Activated CD4-positive, alpha-beta memory T cell treated with anti-CD3 and anti-CD28 coated beads for 36 hours (primary cell): Measurements from ENCODE around the gene NAV2. TPM values are rescaled to one million over a fixed set of nuclear protein-coding genes. Genes with fewer than 3 reads are reported as not detected.

Source experiments
- CTCF ChIA-PET: fragments of 350-600 bp; sonication (Branson Sonifier 250); formaldehyde crosslinking; loops from one replicate; lab custom pipeline; 2021; ENCODE audit warnings: antibody characterized with exemption, inconsistent platforms; lab: Charles Lee
- POLR2A ChIA-PET: fragments of 350-600 bp; sonication (Branson Sonifier 250); formaldehyde crosslinking; loops from one replicate; lab custom pipeline; 2021; ENCODE audit warnings: antibody characterized with exemption; lab: Charles Lee
- DNase-seq: peaks from one replicate; pipeline ENCODE4 v3.0.0-alpha.2; 2020
- H3K27ac Mint-ChIP-seq: one replicate; pipeline ENCODE4 v1.8.0; 2021; ENCODE audit warnings: mixed read lengths
- H3K27me3 Mint-ChIP-seq: one replicate; pipeline ENCODE4 v1.8.0; 2021; ENCODE audit warnings: mixed read lengths
- H3K36me3 Mint-ChIP-seq: one replicate; pipeline ENCODE4 v1.8.0; 2021; ENCODE audit warnings: mixed read lengths
- H3K4me1 Mint-ChIP-seq: one replicate; pipeline ENCODE4 v1.8.0; 2021; ENCODE audit warnings: low read depth, mixed read lengths
- H3K4me3 Mint-ChIP-seq: one replicate; pipeline ENCODE4 v1.8.0; 2021; ENCODE audit warnings: mild to moderate bottlenecking, mixed read lengths
- H3K9me3 Mint-ChIP-seq: one replicate; pipeline ENCODE4 v1.8.0; 2021; ENCODE audit warnings: mixed read lengths
- intact Hi-C: fragments of 100-400 bp; cut with micrococcal nuclease; formaldehyde crosslinking; loops from one replicate; pipeline ENCODE4 v1.15.1; 2023
- total RNA-seq, 2 experiments: library from RNA; stranded (reverse); gene quantifications; one replicate each; pipeline ENCODE4 v1.2.3, GENCODE V29; 2021

NAV2 gene
- total RNA-seq, 2 experiments from 2014 or later: 0.75 to 0.86 TPM

DNA sequence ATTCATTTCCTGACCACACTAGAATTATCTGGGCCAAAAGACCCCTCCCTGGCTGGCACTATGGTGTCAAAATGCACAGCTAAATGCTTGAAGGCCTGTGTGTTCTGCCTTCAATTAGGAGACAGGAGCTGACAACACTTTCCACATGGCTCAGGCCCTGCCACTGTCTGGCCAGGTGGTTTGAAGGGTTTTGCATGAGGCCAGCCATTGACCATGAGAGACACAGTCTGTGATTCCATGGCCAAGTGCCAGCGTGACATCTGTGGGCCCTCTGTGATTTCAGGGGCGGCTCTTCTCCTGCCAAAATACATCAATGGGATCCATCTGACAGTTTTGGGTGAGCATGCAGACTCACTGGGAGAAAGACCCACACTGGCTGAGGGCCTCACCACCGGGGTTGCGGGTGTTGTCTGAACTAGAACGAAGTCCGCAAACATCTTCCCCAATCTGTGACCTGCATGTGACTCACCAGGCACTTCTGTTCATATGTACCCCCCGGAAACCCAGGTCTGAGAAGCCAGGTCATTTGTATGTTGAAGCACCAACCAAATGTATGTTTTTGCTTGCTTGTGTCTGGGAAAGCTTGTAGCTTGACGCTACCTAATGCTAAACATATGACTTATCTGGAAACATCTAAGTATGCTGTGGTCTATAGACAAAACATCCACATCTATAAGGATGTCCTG lies 20.7 kb upstream of the NAV2 start:
- no peak overlapping the region for H3K4me3 Mint-ChIP-seq
- H3K9me3 Mint-ChIP-seq: no peaks in the 10 kb centered on the region
- no peak for DNase-seq
- POLR2A ChIA-PET: no interaction called here
- H3K27me3 Mint-ChIP-seq: peaks cover 2% of the 10 kb centered on the region
- no peaks in the 10 kb centered on the region for H3K4me1 Mint-ChIP-seq
- intact Hi-C loops: no loop called here
- CTCF ChIA-PET: no interaction called here
- no peak overlapping the region for H3K27ac Mint-ChIP-seq
- H3K36me3 Mint-ChIP-seq: no peaks in the 10 kb centered on the region

DNA sequence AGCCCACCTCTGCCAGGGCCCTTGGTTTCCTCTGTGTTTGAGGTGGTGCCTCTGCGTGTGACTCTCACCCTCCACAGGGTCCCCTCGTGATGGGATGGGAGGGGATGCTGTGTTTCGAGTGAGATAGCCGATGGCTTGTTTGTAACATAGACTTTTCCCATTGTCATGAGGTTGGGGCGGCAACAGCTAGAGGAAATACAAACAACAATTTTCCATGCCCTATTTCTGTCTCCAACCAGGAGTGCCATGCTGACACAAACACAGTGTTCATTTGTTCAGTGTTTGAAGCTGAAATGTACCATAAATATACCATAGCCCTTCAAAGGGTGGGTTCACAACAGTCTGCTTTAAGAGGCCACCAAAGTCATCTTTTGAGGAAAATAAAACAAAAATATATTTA lies 19.5 kb upstream of the NAV2 start:
- CTCF ChIA-PET: interaction anchor here (1.5 kb wide), 1 partner anchor 49 kb away, joined by 3 read pairs; no protein-coding TSS in a partner anchor
- Mint-ChIP-seq H3K9me3 (no peaks in the 10 kb centered on the region), H3K4me1 (no peaks in the 10 kb centered on the region), H3K36me3 (no peaks in the 10 kb centered on the region), H3K4me3 (no peak overlapping the region), H3K27ac (no peak overlapping the region), H3K27me3 (peaks cover 2% of the 10 kb centered on the region)
- DNase-seq: no peak
- intact Hi-C loops: no loop called here
- POLR2A ChIA-PET: no interaction called here

- H3K27me3 Mint-ChIP-seq: peaks cover 6% of the 10 kb centered on the region
- POLR2A ChIA-PET: no interaction called here
These were observed 17.8 kb upstream of the NAV2 start for GRCh38 chr11:19694796-19695345.

DNA sequence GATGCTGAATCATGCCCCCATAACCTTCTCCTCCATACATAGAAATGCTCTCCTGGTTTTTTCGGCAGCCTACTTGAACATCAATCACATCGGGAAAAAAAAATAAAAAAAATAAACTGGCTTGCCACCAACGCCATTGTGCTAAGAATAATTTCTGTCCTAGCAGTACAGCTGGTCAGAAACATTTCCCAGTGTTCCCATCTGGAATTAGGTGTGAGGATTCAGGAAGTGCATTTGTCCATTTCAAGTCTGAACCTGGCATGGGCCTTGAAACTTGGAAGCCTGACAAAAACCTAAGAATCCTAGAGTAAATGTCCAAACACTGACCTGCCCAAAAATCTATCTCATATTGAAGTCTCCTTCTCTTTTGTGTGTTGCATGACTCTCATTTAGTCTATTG lies 16.6 kb upstream of the NAV2 start:
- no peak overlapping the region for H3K4me3 Mint-ChIP-seq
- H3K9me3 Mint-ChIP-seq: no peaks in the 10 kb centered on the region
- no peaks in the 10 kb centered on the region for H3K36me3 Mint-ChIP-seq
- DNase-seq: no peak
- H3K27me3 Mint-ChIP-seq: peaks cover 6% of the 10 kb centered on the region
- H3K4me1 Mint-ChIP-seq: no peaks in the 10 kb centered on the region
- intact Hi-C loops: no loop called here
- ChIA-PET CTCF (interaction anchor here (0.7 kb wide), 1 partner anchor 50 kb away, joined by 3 read pairs; no protein-coding TSS in a partner anchor), POLR2A (no interaction called here)
- H3K27ac Mint-ChIP-seq: no peak overlapping the region

More at GRCh38 chr11:19694796-19695345, 17.8 kb upstream of the NAV2 start:
- CTCF ChIA-PET: no interaction called here
- H3K36me3 Mint-ChIP-seq: no peaks in the 10 kb centered on the region
- no peaks in the 10 kb centered on the region for H3K9me3 Mint-ChIP-seq
- no peak for DNase-seq
- H3K4me1 Mint-ChIP-seq: no peaks in the 10 kb centered on the region
- intact Hi-C loops: no loop called here
- H3K27ac Mint-ChIP-seq: no peak overlapping the region
- no peak overlapping the region for H3K4me3 Mint-ChIP-seq

DNA sequence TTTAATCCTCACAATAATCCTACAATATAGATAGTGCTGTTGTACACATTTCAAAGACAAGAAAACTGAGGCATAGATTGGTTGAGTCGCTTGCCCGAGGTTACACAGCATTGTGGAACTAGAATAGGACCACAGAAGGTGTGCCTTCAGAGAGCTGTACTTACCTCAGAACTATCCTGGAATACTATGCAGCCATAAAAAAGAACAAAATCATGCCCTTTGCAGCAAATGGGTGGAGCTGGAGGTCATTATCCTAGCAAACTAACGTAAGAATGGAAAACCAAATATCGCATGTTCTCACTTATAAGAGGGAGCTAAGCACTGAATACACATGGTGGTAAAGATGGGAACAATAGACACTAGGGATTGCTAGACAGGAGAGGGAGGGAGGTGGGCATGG lies 15.7 kb upstream of the NAV2 start:
- CTCF ChIA-PET: no interaction called here
- DNase-seq: no peak
- POLR2A ChIA-PET: no interaction called here

GRCh38 chr11:19697721-19698121 lies 14.9 kb upstream of the NAV2 start:
- Mint-ChIP-seq H3K36me3 (no peaks in the 10 kb centered on the region), H3K27me3 (peaks cover 9% of the 10 kb centered on the region), H3K9me3 (no peaks in the 10 kb centered on the region), H3K27ac (no peak overlapping the region), H3K4me3 (no peak overlapping the region), H3K4me1 (no peaks in the 10 kb centered on the region)
- ChIA-PET POLR2A (no interaction called here), CTCF (no interaction called here)
- intact Hi-C loops: no loop called here
- DNase-seq: no peak

More for the DNA sequence above, 15.7 kb upstream of the NAV2 start:
- Mint-ChIP-seq H3K36me3 (no peaks in the 10 kb centered on the region), H3K27me3 (peaks cover 8% of the 10 kb centered on the region), H3K27ac (no peak overlapping the region), H3K4me1 (no peaks in the 10 kb centered on the region), H3K4me3 (no peak overlapping the region), H3K9me3 (no peaks in the 10 kb centered on the region)
- intact Hi-C loops: no loop called here

DNA sequence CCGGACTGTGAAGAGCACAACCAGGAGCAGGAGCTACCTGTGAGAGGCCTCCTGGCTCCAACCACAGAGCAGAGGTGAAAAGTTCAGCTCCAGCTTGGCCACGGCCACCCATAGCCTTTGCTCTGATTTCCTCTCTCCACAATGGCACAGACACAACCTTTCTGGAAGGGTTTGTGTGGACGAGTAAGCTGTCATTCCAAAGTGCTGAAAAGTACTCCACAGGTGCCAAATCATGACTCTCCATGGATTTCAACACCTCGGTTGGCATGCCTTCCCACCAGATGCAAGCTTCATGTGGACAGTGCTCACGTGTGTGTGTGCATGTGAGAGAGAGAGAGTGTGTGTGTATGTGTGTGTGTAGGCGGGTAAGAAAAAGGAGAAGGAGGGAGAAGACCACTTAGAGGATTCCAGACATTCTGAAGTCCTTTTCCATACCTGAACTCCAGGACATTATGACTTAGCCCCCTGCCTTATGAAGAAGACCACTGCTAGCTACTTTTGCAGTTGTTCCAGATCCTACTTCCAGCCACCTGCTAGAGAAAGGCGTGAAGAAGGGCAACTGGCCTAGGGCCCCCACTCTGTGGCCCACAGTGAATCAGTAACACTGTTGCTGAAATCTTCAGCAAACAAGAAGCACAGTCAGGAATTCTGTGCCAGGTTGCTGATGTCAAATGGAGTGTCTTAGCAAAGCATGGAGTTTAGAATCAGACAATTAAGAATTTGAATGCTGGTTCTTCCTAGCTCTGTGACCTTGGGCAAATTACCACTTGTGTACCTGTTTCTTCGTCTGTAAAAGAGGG lies 13.9 kb upstream of the NAV2 start:
- CTCF ChIA-PET: no interaction called here
- no peak overlapping the region for H3K27ac Mint-ChIP-seq
- H3K27me3 Mint-ChIP-seq: peaks cover 9% of the 10 kb centered on the region
- no peaks in the 10 kb centered on the region for H3K9me3 Mint-ChIP-seq
- H3K4me3 Mint-ChIP-seq: no peak overlapping the region
- DNase-seq: no peak
- intact Hi-C loops: no loop called here
- POLR2A ChIA-PET: no interaction called here
- no peaks in the 10 kb centered on the region for H3K36me3 Mint-ChIP-seq
- no peaks in the 10 kb centered on the region for H3K4me1 Mint-ChIP-seq

DNA sequence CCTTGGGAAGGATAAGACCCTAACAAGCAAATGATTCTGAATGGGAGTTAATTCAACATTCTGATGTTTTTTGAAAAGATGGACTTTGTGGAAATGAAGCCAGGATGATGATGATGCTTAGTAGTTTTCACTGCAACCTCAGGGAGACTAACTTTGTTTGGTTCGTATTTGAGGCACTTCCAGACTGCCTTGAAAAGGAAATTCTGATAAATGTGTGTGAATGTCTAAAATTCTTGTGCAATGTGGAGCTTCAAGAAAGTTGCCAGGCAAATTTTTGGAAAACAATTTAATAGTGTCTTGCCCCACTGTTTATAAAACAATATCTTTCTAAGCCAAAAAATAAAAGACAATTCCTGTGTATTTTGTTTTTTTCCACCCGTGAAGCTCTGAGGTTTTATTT lies 11.2 kb upstream of the NAV2 start:
- POLR2A ChIA-PET: no interaction called here
- Mint-ChIP-seq H3K27me3 (peaks cover 9% of the 10 kb centered on the region), H3K27ac (no peak overlapping the region), H3K4me3 (no peak overlapping the region), H3K9me3 (no peaks in the 10 kb centered on the region), H3K36me3 (no peaks in the 10 kb centered on the region), H3K4me1 (no peaks in the 10 kb centered on the region)
- intact Hi-C loops: no loop called here
- DNase-seq: no peak
- CTCF ChIA-PET: no interaction called here

DNA sequence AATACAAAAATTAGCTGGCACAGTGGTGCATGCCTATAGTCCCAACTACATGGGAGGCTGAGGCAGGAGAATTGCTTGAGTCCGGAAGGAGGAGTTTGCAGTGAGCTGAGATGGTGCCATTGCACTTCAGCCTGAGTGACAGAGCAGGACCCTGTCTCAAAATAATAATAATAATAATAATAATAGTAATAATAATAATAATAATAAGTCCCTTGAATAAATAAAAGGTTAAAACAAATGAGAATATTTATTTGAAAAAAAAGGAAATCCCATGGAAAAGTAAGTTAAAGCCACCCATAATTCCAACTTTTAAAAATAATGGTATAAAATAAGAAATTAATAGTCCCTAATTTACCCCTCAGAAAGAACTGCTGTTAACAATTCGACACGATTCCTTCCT lies 10.0 kb upstream of the NAV2 start:
- no peaks in the 10 kb centered on the region for H3K9me3 Mint-ChIP-seq
- DNase-seq: no peak
- no peaks in the 10 kb centered on the region for H3K4me1 Mint-ChIP-seq
- no peaks in the 10 kb centered on the region for H3K36me3 Mint-ChIP-seq
- intact Hi-C loops: no loop called here
- H3K27me3 Mint-ChIP-seq: peaks cover 7% of the 10 kb centered on the region
- CTCF ChIA-PET: interaction anchor here (1.2 kb wide), 1 partner anchor 41 kb away, joined by 3 read pairs; no protein-coding TSS in a partner anchor
- POLR2A ChIA-PET: no interaction called here
- no peak overlapping the region for H3K27ac Mint-ChIP-seq
- no peak overlapping the region for H3K4me3 Mint-ChIP-seq

DNA sequence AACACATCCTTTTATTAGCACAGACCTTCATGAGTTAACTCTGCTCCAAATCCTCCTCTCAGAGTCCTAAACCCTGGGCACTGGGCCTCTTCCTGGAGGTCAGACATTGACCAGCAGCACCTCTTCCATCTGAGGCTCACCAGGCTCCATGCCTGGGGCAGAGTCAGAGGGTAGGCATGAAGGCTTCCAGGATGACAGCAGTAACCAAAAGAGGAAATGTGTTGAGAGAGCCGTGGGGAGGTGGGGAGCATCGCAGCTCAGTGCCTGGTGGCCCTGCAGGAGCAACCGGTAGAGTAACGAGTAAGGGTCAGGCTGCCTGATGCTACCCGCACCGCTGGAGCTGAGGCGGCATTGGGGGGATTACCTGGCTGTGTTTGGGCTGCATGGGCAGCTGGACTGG lies 9.4 kb upstream of the NAV2 start:
- no peak overlapping the region for H3K4me3 Mint-ChIP-seq
- CTCF ChIA-PET: interaction anchor here (1.2 kb wide), 1 partner anchor 40 kb away, joined by 3 read pairs; no protein-coding TSS in a partner anchor
- POLR2A ChIA-PET: no interaction called here

DNA sequence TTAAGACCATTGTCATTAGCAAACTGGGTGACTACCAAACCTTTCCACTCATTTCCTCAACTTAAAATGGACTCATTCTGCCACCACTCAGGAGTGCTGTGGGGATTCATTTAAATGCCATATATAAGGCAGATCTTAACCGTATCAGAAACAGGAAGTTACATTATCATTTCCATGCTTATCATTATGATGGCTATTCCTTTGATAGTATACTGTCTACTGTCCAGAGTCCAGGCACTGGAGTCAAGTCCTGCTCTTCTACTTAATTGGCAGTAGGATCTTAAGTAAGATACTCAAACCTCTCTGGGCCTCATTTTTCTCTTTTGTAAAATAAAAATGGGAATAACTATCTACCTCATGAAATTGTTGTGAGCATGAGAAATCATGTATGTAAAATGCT lies 8.4 kb upstream of the NAV2 start:
- CTCF ChIA-PET: no interaction called here

More for the DNA sequence above, 9.4 kb upstream of the NAV2 start:
- Mint-ChIP-seq H3K9me3 (no peaks in the 10 kb centered on the region), H3K27ac (no peak overlapping the region), H3K36me3 (no peaks in the 10 kb centered on the region), H3K4me1 (no peaks in the 10 kb centered on the region), H3K27me3 (peaks cover 7% of the 10 kb centered on the region)
- DNase-seq: no peak
- intact Hi-C loops: no loop called here

DNA sequence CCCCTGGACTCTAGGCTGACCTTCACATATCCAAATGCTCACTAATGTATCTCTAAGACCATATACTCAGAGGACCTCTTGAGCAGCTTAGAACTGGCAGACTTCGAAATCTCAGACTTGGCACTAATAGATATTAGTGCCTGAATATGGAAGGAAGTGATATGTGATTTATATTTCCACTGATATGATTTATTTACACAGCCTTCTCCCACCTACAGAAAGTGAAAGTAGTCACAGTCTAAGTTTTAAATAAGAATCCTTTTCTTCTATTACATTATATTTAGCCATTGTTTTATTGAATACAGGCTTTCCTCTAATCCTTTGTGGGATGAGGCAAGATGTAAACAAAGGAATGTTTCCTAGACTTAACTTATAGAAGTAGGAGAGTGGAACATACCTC lies 6.7 kb upstream of the NAV2 start:
- H3K4me3 Mint-ChIP-seq: no peak overlapping the region
- ChIA-PET CTCF (no interaction called here), POLR2A (no interaction called here)
- H3K27me3 Mint-ChIP-seq: peaks cover 6% of the 10 kb centered on the region
- no peaks in the 10 kb centered on the region for H3K36me3 Mint-ChIP-seq
- no peaks in the 10 kb centered on the region for H3K4me1 Mint-ChIP-seq
- no peak overlapping the region for H3K27ac Mint-ChIP-seq
- intact Hi-C loops: no loop called here
- DNase-seq: no peak
- H3K9me3 Mint-ChIP-seq: no peaks in the 10 kb centered on the region

More for the DNA sequence above, 8.4 kb upstream of the NAV2 start:
- peaks cover 5% of the 10 kb centered on the region for H3K27me3 Mint-ChIP-seq
- no peak overlapping the region for H3K4me3 Mint-ChIP-seq
- H3K27ac Mint-ChIP-seq: no peak overlapping the region
- H3K4me1 Mint-ChIP-seq: no peaks in the 10 kb centered on the region
- intact Hi-C loops: no loop called here
- H3K9me3 Mint-ChIP-seq: no peaks in the 10 kb centered on the region
- H3K36me3 Mint-ChIP-seq: no peaks in the 10 kb centered on the region
- POLR2A ChIA-PET: no interaction called here
- DNase-seq: no peak
